HT-29 (cell line): ENCODE data around the gene TWF2. TPM values are rescaled to one million over a fixed set of nuclear protein-coding genes. Genes with fewer than 3 reads are reported as not detected.
"Not testable (repeated sequence)": the region's sequence is repeated elsewhere in the genome, so short reads cannot be mapped to it uniquely, and the experiment has no call there.

ENCODE experiments used
- DNase-seq: peaks from one replicate; pipeline ENCODE4 v3.0.0-alpha.2; 2015; ENCODE audit warnings: low spot score
- total RNA-seq: library from RNA; depleted of rRNA; stranded (reverse); fragments of >200 nt; shearing (Covaris generic); gene quantifications from 2 replicates; pipeline ENCODE4 v1.2.3, GENCODE V29; 2014; rRNA removed

The TWF2 gene
- 80.5 and 85.4 TPM in 2 replicates for total RNA-seq

GRCh38 chr3:52238761-52239701 lies at the start of gene TWF2:
Gene TWF2 (minus strand): TSS chr3:52239158. CDS start chr3:52239016, 142 bp downstream.
- peak; percentile 52 for DNase-seq

GRCh38 chr3:52288674-52289073 lies 49.7 kb upstream of the TWF2 start:
- DNase-seq: no peak

GRCh38 chr3:52286777-52287110 lies 47.8 kb upstream of the TWF2 start:
- DNase-seq: no peak

GRCh38 chr3:52284051-52284450 lies 45.1 kb upstream of the TWF2 start:
- not testable (repeated sequence) for DNase-seq

GRCh38 chr3:52283306-52283705 lies 44.3 kb upstream of the TWF2 start:
- no peak for DNase-seq

GRCh38 chr3:52281981-52282801 lies 43.2 kb upstream of the TWF2 start:
- DNase-seq: no peak

- DNase-seq: no peak
Observed at GRCh38 chr3:52280050-52280461, 41.1 kb upstream of the TWF2 start.

- no peak for DNase-seq
Observed at GRCh38 chr3:52279596-52279995, 40.6 kb upstream of the TWF2 start.

GRCh38 chr3:52278510-52279069 lies 39.6 kb upstream of the TWF2 start, which contains the start of gene WDR82:
Gene WDR82 (minus strand): TSS chr3:52278649. CDS start chr3:52278361, 288 bp downstream.
- peak; percentile 86 for DNase-seq

- DNase-seq: peak; percentile 45
Observed at GRCh38 chr3:52277972-52278509, 39.1 kb upstream of the TWF2 start.

- DNase-seq: peak; percentile 47
Observed at GRCh38 chr3:52277071-52277964, 38.4 kb upstream of the TWF2 start.

- DNase-seq: not testable (repeated sequence)
Observed at GRCh38 chr3:52274781-52275180, 35.8 kb upstream of the TWF2 start.

- DNase-seq: no peak
Observed at GRCh38 chr3:52272831-52273230, 33.9 kb upstream of the TWF2 start.

GRCh38 chr3:52272172-52272571 lies 33.2 kb upstream of the TWF2 start:
- DNase-seq: not testable (repeated sequence)

GRCh38 chr3:52270252-52270754 lies 31.3 kb upstream of the TWF2 start:
- DNase-seq: no peak

- no peak for DNase-seq
Observed at GRCh38 chr3:52269776-52270175, 30.8 kb upstream of the TWF2 start.

- no peak for DNase-seq
Observed at GRCh38 chr3:52268036-52268435, 29.1 kb upstream of the TWF2 start.

- no peak for DNase-seq
Observed at GRCh38 chr3:52265387-52265786, 26.4 kb upstream of the TWF2 start.

GRCh38 chr3:52262447-52262846 lies 23.5 kb upstream of the TWF2 start:
- no peak for DNase-seq

- DNase-seq: no peak
Observed at GRCh38 chr3:52259448-52259847, 20.5 kb upstream of the TWF2 start.
